Kidney capillary endothelial cell (primary cell): ENCODE results near the gene PTPRN2.

Experiments used
- DNase-seq: peaks from one replicate; pipeline ENCODE4 v3.0.0-alpha.2; 2018; ENCODE audit warnings: low spot score

Gene PTPRN2

DNA sequence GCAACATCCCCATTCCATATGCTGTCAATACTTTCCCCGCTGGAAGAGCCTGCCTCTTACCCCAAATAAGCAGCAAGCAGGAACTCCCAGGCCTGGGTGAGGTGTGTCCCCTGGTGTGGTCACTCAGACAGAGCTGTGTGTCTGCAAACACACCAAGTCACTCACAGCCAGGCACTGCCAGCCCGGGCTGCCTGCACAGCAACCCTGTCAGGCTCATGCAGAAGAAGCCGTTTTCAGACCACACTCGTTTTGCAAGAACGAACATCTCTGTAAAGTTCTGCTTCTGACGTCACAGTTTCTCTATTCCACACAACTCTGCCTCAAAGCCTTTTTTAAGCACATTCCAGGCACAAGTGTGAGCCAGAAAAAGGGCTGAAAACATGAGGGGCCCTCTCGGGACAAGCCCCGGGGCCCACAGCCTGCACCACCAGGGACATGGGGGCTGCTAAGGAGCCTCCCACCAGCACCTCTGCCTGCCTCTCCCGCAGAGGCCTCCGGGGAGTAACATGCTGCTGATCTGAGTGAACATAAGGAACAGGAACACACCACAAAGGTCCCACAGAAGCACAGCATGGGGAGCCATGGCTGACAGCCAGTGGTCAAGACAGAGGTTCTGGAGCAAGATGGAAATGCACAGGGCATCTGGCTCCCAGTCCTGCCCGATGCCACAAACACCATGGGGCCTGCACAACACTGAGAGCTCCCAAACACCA, 11.4 kb downstream of the PTPRN2 start:
- no peak for DNase-seq

DNA sequence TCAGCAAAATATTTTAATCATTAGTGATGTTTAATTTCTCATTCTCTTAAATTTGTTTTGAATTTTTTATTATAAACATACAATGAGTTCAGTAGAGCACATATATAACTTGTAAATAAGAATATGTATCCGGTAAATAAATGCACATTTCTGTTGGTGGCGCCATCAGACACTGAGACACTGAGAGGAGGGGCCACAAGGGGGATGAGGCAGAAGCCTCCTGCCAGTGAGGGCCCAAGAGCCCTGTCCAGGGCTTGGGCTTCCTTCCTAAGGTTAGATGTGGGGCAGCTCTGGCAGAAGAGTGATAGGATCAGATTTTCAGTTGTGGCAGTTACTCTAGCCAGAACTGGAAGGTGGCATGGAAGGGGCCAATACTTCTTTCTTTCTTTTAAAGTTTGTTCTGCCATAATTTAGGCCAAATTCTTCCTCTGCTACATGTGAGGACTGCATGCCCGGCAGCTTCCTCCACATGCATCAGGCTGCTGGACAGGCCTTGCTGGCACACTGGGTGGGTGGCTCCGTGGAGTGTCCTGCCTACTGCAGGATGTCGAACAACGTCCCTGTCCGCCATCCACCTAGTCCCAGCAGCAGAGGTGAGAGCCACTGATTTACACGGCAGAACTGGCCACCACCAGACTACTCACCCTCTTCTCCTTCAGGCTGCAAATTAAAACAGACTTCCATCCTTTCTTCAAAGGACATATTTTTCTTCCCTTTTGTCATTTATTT, 13.2 kb downstream of the PTPRN2 start:
- no peak for DNase-seq

DNA sequence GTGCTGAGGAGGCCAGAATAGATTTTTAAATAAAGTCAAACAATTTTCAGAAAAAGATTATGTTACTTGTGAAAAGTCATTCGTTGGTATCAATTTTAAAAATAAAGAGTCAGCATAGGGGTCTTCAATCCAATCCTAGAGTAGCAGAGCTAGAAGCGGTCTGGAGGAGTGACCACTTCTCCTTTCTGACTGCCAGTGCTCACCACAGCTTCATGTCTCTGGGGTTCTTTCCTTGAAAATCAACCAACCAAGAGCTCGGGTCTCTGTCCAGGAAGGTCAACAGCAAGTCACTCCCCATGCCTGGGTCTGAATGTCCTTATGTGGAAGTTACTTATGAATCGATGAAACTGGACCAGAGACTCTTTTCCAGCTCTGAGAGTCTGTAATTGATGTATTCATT, 14.3 kb downstream of the PTPRN2 start:
- DNase-seq, result no peak

DNA sequence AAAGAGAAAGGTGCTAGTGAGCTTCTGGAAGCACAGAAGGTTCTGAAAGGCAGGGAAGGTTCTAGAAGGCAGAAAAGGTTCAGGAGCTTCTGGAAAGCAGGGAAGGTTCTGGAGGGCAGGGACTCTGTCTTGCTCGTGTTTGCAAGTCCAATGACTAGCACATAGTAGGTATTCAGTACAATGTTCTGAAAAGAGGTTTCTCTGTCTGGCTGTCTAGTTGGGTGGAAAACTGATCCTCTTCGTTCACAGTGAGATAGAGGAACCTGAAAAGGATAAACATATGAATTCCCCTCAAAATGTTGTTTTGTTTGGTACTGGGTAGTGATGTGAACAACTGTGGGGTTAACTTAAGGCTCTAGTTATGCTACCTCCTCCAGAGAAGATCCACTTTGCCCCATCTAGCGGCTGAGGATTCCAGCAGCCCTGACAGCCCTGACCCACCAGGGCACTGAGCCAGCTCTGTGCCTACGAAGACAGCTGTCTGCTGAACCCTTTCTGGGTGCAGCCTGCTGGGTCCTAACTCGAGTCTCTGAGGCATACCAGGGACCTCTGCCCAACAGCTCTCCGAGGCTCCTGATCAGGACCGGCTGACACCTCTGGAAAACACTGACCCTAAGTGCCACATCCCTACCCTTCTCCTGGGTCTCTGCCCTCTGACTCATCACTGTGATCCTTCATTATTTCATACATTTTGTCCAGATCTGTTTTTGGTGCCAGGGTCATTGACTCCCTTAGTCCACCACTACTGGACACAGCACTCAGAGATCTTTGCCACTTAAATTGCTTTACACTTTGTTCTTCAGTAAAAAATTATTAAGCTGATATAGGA, 15.4 kb downstream of the PTPRN2 start:
- DNase-seq, result no peak

DNA sequence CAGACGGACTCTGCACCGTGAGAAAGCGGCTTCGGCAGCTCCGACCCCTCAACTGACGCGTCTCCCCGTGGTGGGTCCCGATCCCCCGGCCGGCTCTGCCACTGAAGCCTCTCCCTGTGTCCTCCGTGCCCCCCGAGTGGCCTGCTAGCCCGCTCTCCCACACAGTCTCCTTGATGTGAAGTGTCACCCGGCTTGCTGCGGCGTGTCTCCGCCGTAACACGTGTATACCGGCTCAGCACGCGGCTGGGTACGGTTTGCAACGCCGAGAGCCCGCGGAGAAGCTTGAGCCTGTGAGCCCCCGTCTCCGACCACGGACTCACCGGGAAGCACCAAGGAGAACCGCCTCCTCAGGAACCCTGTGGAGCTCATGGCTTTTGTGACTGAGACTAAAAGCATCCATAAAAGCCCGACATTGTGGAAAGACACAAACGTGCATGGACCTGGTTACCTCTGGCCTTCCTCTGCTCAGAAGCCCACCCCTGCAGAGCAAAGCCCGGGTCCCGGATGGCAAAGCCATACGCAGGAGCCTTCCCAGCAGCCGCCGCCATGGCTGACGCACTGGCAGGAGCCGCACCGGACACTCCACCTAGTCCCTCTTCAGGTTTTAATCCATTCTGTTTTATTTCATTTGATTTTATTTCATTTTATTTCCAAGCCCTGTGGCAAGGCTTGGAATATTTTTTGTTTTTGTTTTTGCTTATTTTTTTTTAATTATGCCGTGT, 17.0 kb downstream of the PTPRN2 start:
- no peak for DNase-seq

DNA sequence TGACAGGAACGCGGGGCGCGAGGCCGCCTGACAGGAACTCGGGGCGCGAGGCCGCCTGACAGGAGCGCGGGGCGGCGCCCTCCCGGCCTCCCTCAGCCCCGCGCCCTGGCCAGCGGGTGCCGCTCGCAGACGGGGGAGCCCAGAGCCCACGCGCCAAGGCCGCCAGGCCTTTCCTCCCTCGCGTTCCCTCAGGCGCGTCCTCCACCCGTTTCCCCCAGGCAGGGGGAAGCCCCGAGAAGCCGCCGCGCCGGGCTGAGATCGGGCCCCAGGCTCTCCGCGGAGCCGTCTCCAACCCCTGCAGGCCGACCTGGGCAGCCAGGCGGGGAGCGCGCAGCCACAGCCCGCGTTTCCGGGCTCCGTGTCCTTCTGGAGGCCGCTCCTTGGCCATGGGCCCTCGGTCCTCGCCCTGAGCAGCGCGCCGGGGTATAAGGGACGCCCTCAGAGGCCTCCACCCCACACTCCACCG, 17.7 kb downstream of the PTPRN2 start:
- no peak for DNase-seq

DNA sequence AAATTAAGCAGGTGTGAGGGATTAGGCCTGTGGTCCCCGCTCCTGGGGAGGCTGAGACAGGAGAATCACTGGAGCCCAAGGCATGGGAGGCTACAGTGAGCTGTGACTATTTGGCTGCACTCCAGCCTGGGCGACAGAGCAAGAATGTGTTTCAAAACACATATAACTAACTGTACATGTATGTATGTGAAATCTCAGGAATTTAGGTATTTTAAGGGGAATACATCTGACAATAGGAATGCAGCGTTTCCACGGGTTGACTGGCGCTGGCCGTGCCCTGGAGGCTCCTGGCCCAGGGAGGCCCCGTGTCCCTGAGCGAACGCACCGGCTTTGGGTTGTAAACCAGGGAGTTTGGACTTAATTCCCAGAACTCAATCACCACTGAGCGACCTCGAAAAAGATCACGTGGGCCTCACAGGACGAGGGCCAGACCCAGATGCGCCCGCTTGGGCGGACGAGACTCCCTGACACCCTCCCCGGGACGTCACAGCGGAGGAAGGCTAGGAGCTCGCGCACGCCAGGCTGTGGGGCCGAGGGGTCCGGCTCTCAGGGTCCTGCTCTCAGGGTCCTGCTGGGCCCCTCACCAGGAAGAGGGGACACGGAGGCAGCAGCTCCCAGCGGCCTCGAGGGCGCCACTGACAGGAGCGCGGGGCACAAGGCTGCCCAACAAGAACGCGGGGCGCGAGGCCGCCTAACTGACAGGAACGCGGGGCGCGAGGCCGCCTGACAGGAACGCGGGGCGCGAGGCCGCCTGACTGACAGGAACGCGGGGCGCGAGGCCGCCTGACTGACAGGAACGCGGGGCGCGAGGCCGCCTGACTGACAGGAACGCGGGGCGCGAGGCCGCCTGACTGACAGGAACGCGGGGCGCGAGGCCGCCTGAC, 18.4 kb downstream of the PTPRN2 start:
- no peak for DNase-seq

DNA sequence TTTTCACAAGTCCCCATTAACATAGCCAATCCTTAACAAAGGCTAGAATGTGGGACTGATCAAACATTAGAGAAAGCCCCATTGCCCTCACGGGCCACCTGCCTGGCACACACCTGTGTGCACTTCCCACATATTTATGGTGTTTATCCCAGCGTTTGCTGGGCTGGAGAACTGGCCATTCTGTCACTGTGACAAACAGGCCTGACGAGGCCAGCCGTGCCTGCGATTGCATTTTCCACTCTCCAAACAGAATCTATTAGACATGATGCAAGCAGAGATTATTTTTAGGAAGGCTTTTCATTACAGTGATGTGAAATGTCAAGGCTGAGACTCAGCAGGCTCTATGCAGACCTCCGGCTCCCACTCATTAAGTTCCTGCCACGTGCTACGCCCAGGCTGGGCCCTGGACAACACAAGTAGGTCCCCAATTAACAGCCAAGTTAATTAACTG, 20.4 kb downstream of the PTPRN2 start:
- no peak for DNase-seq

DNA sequence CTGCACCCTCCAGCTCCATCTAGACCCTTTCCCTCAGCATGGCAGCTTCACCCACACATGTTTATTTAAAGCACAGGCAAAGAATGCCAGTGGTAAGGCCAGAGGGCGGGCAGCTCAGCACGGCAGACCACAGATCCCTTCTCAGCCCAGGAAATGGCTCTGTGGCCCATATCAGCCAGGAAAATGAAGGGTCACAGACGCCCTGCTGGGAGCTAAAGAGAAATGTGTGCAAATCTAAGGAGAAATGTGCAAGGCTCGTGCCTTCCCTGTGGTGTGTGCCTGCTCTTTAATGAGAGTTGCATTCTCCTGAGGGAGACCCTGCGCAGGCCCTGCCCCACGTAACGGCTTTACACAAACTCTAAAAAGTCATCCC, 23.0 kb downstream of the PTPRN2 start:
- no peak for DNase-seq

DNA sequence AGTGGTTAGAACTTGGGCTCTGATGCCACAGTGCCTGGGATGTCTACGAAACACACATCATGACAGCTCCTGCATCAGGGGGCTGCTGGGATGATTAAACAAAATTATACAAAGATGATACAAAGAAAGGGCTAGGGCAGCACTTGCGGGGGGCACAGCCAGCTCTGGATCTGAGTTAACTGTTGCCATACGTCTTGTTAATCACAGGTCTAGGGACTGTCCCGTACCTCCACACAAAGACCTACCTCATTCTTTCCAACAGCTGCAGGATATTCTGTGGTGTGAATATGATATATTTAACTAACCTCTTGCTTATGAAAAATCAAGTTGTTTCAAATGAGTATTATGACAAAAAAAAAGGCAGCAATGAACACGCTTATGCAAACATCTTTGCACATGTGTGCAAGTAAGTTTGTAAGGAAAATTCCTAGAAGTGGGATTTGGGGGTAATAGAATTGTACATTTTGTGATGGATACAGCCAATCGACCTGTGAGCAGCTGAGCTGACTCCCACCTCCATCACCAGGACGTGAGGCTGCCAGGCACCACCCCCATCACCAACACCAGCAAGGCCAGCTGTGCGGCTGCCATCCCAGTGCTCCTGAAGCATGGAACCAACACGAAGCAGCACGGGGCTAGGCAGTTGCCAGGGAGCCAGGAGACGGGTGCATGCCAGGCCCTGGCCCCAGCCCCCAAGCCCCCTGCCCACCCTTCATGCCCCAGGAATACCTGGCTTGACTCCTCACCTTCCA, 23.5 kb downstream of the PTPRN2 start:
- no peak for DNase-seq

DNA sequence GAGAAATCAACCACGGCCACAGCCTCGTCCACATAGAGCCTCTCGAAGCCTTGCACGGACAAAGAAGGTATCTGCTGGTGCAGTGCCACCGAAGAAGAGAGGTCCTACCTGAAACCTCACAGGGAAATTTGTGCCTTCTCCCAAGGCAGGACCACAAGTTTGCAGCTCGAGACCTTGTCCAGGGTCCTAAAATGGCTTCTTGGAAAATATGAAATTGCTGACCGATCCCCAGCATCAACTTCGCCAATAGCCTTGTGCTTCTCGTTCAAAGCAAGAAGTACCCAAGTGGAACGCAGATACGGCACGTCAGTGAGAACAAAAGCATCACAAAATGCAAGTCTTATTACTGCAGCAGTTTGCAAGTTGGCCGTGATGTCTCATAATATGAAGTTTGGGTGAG, 24.6 kb downstream of the PTPRN2 start:
- no peak for DNase-seq

DNA sequence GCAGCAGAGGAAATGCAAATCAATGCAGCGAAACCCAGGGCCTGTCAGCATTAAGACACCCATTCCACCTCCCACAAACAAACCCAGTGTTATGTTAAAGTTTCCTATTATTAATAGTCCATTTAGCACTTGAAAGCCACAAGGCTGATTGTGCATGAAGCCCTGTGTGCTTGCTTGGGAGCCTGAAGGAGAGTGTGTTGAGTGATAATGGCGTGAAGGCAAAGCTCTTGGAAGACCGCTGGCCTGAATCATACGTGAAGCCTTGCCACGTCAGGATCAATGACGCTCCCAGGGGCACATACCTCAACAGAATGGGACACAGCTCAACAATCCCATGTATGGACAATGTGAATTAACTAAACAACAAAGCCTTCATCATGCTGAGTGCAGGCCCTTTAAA, 25.1 kb downstream of the PTPRN2 start:
- DNase-seq, result no peak

DNA sequence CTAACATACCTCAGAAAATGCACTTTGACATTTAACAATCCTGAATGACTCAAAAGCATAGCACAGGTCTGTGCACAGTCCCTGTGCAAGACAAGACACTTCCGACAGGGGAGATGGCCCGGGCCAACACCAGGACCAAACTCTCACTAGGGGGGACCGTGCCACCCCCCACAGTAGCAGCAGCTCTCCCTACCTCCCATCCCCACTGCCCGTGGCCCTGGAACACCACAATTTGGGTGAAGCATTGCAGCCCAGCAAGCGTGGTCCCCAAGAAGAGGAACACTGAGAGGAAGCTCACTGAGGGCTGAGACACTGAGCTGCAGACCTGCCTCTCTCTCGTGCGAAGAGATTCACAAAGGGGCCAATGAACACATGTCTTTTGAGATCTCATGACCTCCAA, 26.0 kb downstream of the PTPRN2 start:
- no peak for DNase-seq

DNA sequence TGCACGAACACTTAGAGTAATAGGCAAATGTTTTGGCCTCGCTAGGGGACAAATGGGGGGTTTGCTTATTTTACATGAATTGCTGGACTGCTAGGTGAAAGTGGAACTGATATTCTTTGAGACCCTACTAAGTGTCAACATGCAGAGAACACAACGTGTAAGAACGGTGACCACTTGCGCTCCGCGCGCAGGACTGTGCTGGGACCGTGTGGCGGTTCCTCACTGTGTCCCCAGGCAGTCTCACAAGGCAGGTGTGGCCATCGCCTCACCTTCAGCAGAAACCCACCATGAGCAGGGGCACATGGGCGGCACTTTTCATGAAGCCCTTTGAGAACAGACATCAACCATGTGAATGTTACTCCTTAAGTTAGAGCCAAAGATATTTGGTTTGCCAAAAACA, 27.2 kb downstream of the PTPRN2 start:
- no peak for DNase-seq

DNA sequence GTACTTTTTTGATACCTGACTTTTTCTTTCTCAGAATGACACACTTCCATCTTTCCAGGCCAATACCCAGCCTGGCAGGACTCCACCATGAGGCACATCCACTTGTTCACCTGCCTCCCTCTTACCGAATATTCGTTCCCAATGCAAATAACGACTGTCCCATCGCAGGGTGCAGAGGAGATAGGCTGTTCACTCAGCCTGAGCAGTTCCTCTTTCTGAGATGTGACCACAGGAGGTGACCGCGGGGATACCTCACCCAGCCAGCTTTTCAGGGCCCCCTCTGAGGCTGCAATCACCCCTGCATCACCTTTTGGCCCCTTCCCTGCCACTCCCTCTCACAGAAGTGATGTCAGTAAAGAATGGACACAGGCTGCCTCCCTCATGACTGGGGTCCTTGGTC, 28.3 kb downstream of the PTPRN2 start:
- DNase-seq, result no peak

DNA sequence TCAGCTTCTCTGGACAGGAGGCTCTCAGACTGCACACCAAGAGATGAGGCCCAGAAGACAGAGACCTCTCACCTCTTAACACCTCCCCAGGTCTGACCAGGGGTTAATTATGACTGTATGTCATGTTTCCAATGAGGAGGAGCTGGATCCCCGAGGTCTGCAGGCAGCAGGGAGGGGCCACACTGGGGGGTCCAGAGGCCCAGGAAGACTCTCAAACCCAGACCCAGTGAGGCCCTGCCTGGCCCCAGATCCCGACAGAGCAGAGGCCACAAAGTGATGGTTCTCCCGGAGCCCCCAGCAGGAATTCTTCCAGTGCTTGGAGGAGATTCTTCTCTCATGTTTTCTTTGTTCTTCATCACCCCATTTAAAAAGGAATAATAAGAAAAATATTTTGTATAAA, 28.8 kb downstream of the PTPRN2 start:
- no peak for DNase-seq

DNA sequence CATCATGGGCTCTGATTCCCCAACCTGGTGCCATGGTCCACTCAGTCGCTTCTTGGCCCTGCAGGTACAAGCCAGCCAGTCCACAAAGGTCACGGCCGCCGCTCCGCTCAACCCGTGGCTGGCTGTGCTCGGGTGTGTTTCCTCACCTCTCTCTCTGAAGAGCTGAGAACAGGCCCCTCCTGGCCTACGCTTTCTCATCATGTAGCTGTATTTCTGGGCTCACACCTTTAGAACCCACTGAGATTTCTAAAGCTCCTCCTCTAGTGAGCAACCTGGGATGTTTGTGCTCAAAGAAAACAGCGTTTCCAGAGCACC, 30.2 kb downstream of the PTPRN2 start:
- no peak for DNase-seq

DNA sequence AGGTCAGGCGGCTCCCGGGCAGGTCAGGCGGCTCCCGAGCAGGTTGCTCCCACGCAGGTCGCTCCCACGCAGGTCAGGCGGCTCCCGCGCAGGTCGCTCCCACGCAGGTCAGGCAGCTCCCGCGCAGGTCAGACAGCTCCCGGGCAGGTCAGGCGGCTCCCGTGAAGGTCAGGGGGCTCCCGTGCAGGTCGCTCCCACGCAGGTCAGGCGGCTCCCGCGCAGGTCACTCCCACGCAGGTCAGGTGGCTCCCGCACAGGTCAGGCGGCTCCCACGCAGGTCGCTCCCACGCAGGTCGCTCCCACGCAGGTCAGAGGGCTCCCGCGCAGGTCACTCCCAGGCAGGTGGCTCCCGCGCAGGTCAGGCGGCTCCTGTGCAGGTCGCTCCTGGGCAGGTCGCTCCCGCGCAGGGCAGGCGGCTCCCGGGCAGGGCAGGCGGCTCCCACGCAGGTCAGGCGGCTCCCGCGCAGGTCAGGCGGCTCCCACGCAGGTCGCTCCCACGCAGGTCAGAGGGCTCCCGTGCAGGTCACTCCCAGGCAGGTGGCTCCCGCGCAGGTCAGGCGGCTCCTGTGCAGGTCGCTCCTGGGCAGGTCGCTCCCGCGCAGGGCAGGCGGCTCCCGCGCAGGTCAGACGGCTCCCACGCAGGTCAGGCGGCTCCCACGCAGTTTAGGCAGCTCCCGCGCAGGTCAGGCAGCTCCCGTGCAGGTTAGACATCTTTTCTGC, 30.7 kb downstream of the PTPRN2 start:
- no peak for DNase-seq

DNA sequence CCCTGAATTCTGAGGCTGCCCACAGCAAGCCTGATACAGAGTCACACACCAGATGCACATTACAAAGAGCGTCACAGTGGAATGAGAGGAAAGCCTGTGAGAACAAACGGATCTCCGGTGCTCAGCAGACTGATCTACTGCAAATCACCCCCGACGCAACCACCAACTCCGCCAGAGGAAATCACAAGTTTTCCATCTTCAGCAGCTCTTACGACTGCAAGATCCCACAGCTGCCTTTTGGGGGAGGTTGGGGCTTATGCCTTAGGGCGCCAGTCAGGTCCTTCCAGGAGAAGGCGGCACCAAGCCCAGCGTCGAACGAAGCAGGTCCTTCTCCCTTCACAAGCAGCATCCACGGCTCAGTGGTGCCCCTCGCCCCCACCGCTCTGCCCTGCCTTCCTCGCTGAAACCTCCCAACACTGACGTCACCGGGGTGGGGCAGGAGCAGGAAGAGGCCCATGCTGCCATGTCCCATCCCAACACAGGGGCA, 32.5 kb downstream of the PTPRN2 start:
- DNase-seq, result no peak
